ENCODE data around the gene TSPAN9. TPM values are rescaled to one million over a fixed set of nuclear protein-coding genes. Genes with fewer than 3 reads are reported as not detected.

Gene TSPAN9
- total RNA-seq, 1 donor from 2014 or later = 15.9 TPM

GRCh38 chr12:3279832-3280231 is 202.7 kb downstream of the TSPAN9 start:
- no peak for ATAC-seq

GRCh38 chr12:3280967-3281366 is 203.8 kb downstream of the TSPAN9 start:
- ATAC-seq = no peak

- ATAC-seq = no peak
Measured at GRCh38 chr12:3281588-3282383, 204.6 kb downstream of the TSPAN9 start.

- ATAC-seq = no peak
Measured at GRCh38 chr12:3282384-3282670, 205.1 kb downstream of the TSPAN9 start.

- no peak for ATAC-seq
Measured at GRCh38 chr12:3283137-3283680, 206.0 kb downstream of the TSPAN9 start.

- ATAC-seq = no peak
Measured at GRCh38 chr12:3284405-3284804, 207.2 kb downstream of the TSPAN9 start.

- no peak for ATAC-seq
Measured at GRCh38 chr12:3285570-3285969, 208.4 kb downstream of the TSPAN9 start.

GRCh38 chr12:3288690-3289089 is 211.5 kb downstream of the TSPAN9 start:
- no peak for ATAC-seq

- ATAC-seq = no peak
Measured at GRCh38 chr12:3289702-3290101, 212.5 kb downstream of the TSPAN9 start.

- no peak for ATAC-seq
Measured at GRCh38 chr12:3291939-3292338, 214.8 kb downstream of the TSPAN9 start.

GRCh38 chr12:3292677-3293412 is 215.7 kb downstream of the TSPAN9 start:
- ATAC-seq = no peak

GRCh38 chr12:3293446-3294161 is 216.4 kb downstream of the TSPAN9 start:
- no peak for ATAC-seq

GRCh38 chr12:3294481-3294911 is 217.3 kb downstream of the TSPAN9 start:
- ATAC-seq = no peak

GRCh38 chr12:3295225-3295624 is 218.0 kb downstream of the TSPAN9 start:
- no peak for ATAC-seq

- ATAC-seq = no peak
Measured at GRCh38 chr12:3295646-3296408, 218.6 kb downstream of the TSPAN9 start.

GRCh38 chr12:3296409-3296701 is 219.2 kb downstream of the TSPAN9 start:
- no peak for ATAC-seq

- no peak for ATAC-seq
Measured at GRCh38 chr12:3298603-3299002, 221.4 kb downstream of the TSPAN9 start.

- peak; percentile 88 for ATAC-seq
Measured at GRCh38 chr12:3299929-3300832, 223.0 kb downstream of the TSPAN9 start.

- ATAC-seq = no peak
Measured at GRCh38 chr12:3300833-3301401, 223.7 kb downstream of the TSPAN9 start.

GRCh38 chr12:3302401-3303041 is 225.3 kb downstream of the TSPAN9 start:
- ATAC-seq = no peak

Measured in esophagus mucosa (tissue), 1 donor.